ENCODE results near the gene UST. TPM values are rescaled to one million over a fixed set of nuclear protein-coding genes. Genes with fewer than 3 reads are reported as not detected.

Gene UST
- total RNA-seq, 2 experiments from 2014 or later = 1.4 to 4.1 TPM

DNA sequence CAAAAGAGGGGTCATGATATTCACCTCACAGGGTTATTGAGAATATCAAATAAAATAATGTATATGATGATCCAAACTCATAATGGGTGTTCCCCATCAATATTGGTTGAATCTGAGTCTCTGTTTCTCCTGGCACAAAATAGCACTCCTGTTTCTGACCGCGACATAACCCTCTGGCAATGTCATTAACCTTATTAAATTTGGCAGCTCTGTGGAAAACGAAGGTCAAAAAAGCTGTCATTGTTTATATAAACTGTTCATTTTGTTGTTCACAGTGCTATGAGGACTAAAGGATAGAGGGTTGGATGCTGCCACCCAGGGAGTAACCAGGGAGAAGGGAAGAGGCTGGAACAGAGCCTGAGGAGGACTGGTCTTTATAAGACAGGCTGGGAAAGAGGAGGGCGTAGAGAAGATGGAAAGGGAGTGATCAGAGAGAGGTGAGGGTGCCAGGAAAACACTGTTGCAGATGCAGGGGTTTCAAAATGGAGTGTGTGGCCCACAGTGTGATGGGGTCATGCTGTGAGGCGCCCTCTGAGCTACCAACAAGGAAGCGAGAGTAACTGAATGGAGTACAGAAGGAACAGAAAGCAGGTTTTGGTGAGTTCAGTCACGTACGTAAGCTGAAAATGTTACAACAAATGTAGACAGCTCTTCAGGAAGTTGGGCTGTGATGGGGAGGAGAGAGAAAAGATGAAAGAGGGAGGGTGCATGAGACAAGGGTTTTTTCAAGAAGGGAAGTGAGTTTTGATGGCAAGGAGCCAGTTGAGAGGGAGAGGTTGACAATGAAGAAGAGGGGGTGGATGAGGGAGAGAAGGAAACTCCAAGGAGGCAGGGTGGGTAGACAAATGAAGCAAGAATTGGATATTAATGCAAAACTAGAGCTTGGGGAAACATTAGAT lies 319.1 kb downstream of the UST start:
- CTCF ChIA-PET (ENCODE audit: unreplicated experiment) = interaction anchor here (0.8 to 1.4 kb wide), 4 partner anchors 18 to 366 kb away, joined by 3 to 8 read pairs (median 4); no protein-coding TSS in a partner anchor
- peak overlapping the region; percentile 24; the same call in 1 of the 2 replicates for H3K4me2 ChIP-seq (ENCODE audit: low read length)

GRCh38 chr6:149071997-149072396 lies 325.2 kb downstream of the UST start:
- TF ChIP-seq EZH2phosphoT487 (IDR thresholded peaks at IDR 0.05; ENCODE audit: borderline replicate concordance, low read depth, low read length) (no peak), CTCF (conservative IDR thresholded peaks at IDR 0.05; ENCODE audit: low read length) (no peak)
- no peaks in the 10 kb centered on the region for H3K9me2 ChIP-seq (ENCODE audit: insufficient read depth, low read length)
- H3K4me3 ChIP-seq (ENCODE audit: low read depth, low read length, poor library complexity, severe bottlenecking) = no peak overlapping the region
- POLR2A ChIA-PET = no interaction called here
- H3K4me2 ChIP-seq (ENCODE audit: low read length) = no peak overlapping the region
- BruUV-seq (replicated peaks) = no TSS peak
- no peak overlapping the region for H2AFZ ChIP-seq (ENCODE audit: low read length)
- no peaks in the 10 kb centered on the region for H3K4me1 ChIP-seq (ENCODE audit: insufficient read depth, low read length, poor library complexity, severe bottlenecking)
- no peaks in the 10 kb centered on the region for H3K79me2 ChIP-seq (ENCODE audit: insufficient read depth, low read depth, low read length)
- H4K20me1 ChIP-seq (ENCODE audit: insufficient read depth, low read length) = no peaks in the 10 kb centered on the region
- CTCF ChIA-PET (ENCODE audit: unreplicated experiment) = no interaction called here
- H3K9me3 ChIP-seq (ENCODE audit: low read length) = no peaks in the 10 kb centered on the region
- intact Hi-C loops (cut with micrococcal nuclease; ENCODE audit: unreplicated experiment) = no loop called here
- DNase-seq (ENCODE audit: low spot score) = no peak
- H3K27ac ChIP-seq (ENCODE audit: low read depth, low read length, poor library complexity, severe bottlenecking) = no peak overlapping the region
- no peaks in the 10 kb centered on the region for H3K36me3 ChIP-seq (ENCODE audit: insufficient read depth, low read length)

More for the DNA sequence above, 319.1 kb downstream of the UST start:
- peak overlapping the region; percentile 64; the same call in 1 of the 2 replicates for H2AFZ ChIP-seq (ENCODE audit: low read length)
- no peaks in the 10 kb centered on the region for H4K20me1 ChIP-seq (ENCODE audit: insufficient read depth, low read length)
- no peak for TF ChIP-seq CTCF (conservative IDR thresholded peaks at IDR 0.05; ENCODE audit: low read length)
- no peak for TF ChIP-seq EZH2phosphoT487 (IDR thresholded peaks at IDR 0.05; ENCODE audit: borderline replicate concordance, low read depth, low read length)
- intact Hi-C loops (cut with micrococcal nuclease; ENCODE audit: unreplicated experiment) = no loop called here
- POLR2A ChIA-PET = interaction anchor here (0.6 to 3.6 kb wide), 16 partner anchors 10 to 670 kb away, joined by 3 to 19 read pairs (median 4); partner anchors contain the start of gene ZC3H12D
- no peaks in the 10 kb centered on the region for H3K9me3 ChIP-seq (ENCODE audit: low read length)
- BruUV-seq (replicated peaks) = no TSS peak
- H3K79me2 ChIP-seq (ENCODE audit: insufficient read depth, low read depth, low read length) = no peaks in the 10 kb centered on the region
- H3K36me3 ChIP-seq (ENCODE audit: insufficient read depth, low read length) = no peaks in the 10 kb centered on the region
- no peaks in the 10 kb centered on the region for H3K9me2 ChIP-seq (ENCODE audit: insufficient read depth, low read length)
- peaks cover 19% of the 10 kb centered on the region for H3K4me1 ChIP-seq (ENCODE audit: insufficient read depth, low read length, poor library complexity, severe bottlenecking)
- H3K4me3 ChIP-seq (ENCODE audit: low read depth, low read length, poor library complexity, severe bottlenecking) = no peak overlapping the region
- DNase-seq (ENCODE audit: low spot score) = peak; percentile 74
- H3K27ac ChIP-seq (ENCODE audit: low read depth, low read length, poor library complexity, severe bottlenecking) = peak overlapping the region; percentile 45

DNA sequence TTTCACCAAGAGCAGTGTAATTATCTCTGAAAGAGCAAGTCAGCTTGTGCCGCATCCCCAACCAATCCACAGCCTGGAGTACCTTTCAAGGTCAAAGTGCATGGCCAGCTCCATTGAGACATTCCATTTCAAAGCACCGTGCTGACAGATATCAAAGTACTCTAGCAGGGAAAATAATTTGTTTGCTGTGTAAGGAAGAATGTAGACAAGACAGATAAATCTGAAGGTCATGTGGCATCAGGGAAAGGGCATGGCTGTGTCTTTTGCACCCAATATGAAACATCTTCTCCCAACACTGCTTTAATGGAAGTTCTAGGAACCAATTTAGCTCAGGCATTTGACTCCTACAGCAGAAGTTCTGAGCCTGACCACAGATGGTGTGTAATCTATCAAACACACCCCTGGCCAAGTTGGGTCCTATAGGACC lies 328.0 kb downstream of the UST start:
- Histone ChIP-seq H3K4me3 (ENCODE audit: low read depth, low read length, poor library complexity, severe bottlenecking) (no peak overlapping the region), H4K20me1 (ENCODE audit: insufficient read depth, low read length) (no peaks in the 10 kb centered on the region), H3K4me1 (ENCODE audit: insufficient read depth, low read length, poor library complexity, severe bottlenecking) (no peaks in the 10 kb centered on the region), H3K36me3 (ENCODE audit: insufficient read depth, low read length) (no peaks in the 10 kb centered on the region), H3K79me2 (ENCODE audit: insufficient read depth, low read depth, low read length) (no peaks in the 10 kb centered on the region), H3K27ac (ENCODE audit: low read depth, low read length, poor library complexity, severe bottlenecking) (no peak overlapping the region), H2AFZ (ENCODE audit: low read length) (no peak overlapping the region), H3K4me2 (ENCODE audit: low read length) (no peak overlapping the region), H3K9me2 (ENCODE audit: insufficient read depth, low read length) (no peaks in the 10 kb centered on the region), H3K9me3 (ENCODE audit: low read length) (no peaks in the 10 kb centered on the region)
- DNase-seq (ENCODE audit: low spot score) = no peak
- BruUV-seq (replicated peaks) = no TSS peak
- ChIA-PET CTCF (ENCODE audit: unreplicated experiment) (no interaction called here), POLR2A (interaction anchor here (0.6 to 3.1 kb wide), 4 partner anchors 9 to 594 kb away, joined by 3 to 19 read pairs (median 4); no protein-coding TSS in a partner anchor)
- intact Hi-C loops (cut with micrococcal nuclease; ENCODE audit: unreplicated experiment) = no loop called here
- TF ChIP-seq EZH2phosphoT487 (IDR thresholded peaks at IDR 0.05; ENCODE audit: borderline replicate concordance, low read depth, low read length) (no peak), CTCF (conservative IDR thresholded peaks at IDR 0.05; ENCODE audit: low read length) (no peak)

All from OCI-LY7 (cell line).